ENCODE results near the gene ABTB2.

- TF ChIP-seq, protein P1, sequence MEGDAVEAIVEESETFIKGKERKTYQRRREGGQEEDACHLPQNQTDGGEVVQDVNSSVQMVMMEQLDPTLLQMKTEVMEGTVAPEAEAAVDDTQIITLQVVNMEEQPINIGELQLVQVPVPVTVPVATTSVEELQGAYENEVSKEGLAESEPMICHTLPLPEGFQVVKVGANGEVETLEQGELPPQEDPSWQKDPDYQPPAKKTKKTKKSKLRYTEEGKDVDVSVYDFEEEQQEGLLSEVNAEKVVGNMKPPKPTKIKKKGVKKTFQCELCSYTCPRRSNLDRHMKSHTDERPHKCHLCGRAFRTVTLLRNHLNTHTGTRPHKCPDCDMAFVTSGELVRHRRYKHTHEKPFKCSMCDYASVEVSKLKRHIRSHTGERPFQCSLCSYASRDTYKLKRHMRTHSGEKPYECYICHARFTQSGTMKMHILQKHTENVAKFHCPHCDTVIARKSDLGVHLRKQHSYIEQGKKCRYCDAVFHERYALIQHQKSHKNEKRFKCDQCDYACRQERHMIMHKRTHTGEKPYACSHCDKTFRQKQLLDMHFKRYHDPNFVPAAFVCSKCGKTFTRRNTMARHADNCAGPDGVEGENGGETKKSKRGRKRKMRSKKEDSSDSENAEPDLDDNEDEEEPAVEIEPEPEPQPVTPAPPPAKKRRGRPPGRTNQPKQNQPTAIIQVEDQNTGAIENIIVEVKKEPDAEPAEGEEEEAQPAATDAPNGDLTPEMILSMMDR (IDR thresholded peaks at IDR 0.05), result no peak
- TF ChIP-seq POLR2A (IDR thresholded peaks at IDR 0.05), result no peak
These were observed 11.8 kb downstream of the ABTB2 start for GRCh38 chr11:34345991-34346480.

All from right lobe of liver (tissue), 4 donors.